HG02840 (cell line): ENCODE data around the gene PSMC5.

Experiments used
- ATAC-seq: cut with Tn5 transposase; IDR thresholded peaks from one replicate; pipeline ENCODE4 v1.9.1; 2021; ENCODE audit warnings: mild to moderate bottlenecking, moderate library complexity, moderate number of reproducible peaks; ENCODE audit not compliant: unreplicated experiment, low FRiP score

The PSMC5 gene

DNA sequence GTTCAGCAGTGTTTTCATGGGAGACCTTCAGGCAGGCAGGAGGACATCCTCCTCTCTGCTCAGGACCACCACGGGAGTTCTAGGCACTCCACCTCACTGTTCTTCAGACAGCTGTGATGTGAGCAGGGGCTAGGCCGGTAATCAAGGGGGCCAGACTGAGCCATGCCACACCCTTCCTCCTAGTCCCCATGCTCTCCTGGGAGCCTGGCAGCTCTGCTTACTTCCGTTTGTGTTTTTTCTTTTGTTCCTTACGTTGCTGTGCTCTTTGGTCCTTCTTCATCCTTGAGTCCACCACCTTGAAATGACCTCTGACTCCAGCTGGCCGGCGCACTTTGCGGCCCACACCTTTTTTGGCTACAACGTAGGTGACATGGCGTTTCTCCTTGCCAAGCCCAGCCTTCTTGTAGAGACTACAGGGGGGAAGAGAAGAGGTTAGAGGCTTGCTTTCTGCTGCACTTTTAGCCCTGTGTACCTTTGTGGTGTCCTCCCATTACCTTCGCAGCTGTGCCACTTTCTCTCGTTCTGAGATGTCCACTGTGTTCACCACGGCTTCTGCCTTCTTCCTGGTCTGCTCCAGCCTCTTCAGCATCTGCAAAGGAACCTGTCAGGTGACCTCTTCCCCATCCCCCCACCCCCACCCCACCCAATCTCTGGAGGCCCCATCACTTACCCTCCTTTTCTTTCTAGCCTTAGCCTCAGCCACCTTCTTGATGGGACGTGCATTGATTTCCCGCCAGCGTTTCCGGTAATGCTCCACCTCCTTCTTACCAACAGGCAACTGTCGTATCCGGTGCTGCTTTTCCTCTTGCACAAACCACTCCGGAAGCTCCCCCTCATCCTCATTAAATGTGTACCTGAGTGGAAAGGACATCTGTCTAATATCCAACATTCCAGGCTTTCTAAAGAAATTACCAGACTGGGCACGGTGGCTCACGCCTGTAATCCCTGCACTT, 7.4 kb upstream of the PSMC5 start:
- ATAC-seq: no peak

DNA sequence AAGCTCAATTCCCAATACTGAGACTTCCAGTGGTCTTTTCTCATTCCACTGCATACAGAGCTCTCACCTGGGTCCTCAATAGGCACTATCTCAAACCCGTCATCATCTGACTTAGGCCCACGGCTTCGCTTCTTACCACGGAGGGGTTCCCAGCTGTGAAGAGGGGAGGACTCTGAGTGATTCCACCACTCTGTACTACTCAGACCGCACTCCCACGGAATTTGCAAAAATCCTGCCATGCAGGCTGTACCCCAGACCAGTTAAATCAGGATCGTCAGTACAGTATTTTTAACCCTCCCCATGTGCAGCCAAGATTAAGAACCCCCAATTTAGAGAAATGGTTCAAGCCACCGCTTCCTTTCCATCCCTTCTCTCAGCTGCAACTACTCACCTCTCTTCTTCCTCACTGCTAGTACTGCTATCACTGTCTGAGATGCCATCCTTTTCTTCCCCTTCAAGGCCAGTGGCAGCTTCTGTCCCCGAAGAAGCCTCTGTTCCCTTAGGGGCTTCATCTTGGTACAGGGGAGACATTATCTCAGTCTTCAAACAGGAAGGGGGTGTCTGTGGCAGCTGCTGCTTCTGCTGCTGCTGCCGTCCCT, 6.2 kb upstream of the PSMC5 start:
- no peak for ATAC-seq

DNA sequence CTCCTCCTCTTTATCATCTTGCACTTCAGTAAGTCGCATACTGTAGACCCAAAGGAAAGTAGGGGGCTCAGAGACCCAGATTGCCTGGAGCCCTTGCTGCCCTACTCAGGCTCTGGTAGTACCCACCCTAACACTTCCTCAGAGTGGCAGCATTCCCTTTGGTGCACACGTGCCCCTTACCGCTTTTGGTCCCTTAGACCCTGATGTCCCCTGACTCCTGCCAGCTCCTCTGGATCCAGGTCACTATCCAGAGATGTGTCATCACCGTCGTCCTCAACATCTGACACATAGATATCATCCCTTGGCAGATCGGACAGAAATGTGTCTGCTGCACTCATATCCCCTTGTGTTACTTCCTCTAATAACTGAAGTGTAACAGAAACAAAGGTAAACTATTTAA, 5.4 kb upstream of the PSMC5 start:
- no peak for ATAC-seq

DNA sequence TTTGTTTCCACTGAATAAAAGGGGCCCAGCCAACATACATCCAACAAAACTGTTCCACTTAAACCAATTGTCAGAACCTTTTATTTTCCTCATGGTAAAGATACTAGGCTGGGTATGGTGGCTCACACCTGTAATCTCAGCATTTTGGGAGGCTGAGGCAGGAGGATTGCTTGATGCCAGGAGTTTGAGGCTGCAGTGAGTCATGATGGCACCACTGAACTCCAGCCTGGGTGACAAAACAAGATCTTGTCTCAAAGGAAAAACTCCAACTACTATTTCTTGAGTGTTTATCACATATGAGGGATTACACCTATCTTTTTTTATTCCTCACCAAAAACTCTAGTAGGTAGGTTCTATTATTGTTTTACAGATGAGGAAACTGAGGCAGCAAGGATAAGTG, 4.7 kb upstream of the PSMC5 start:
- ATAC-seq: no peak

DNA sequence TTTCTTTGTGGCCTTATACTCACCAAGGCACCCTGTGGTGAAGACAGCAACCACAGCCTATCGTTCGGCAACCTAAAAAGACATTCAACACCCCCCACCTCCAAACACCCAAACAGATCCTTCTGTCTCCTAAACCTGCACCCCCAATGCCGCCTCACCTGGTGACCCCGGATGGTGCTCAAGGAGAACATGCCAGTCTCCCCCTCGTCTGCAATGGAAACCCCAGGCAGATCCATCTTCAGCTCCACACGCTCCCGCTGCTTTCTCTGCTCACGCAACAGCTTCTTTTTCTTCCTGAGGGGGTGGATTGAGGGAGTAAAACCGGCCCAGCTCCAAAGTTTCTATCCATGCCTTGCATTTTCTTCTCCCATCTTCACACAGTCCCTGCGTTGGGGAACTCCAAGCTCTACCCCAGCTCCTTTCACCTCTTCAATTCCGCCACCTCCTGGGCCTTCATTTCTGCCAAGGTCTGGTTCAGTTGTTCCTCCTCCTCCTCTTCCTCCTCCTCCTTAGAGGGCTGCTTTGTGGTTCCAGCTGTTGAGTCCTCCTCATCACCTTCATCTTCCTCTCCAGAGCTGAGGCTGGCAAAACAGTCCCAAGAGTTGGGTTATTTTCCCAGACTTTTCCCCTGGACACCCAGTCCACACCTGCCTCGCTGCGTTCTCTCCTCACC, 3.4 kb upstream of the PSMC5 start:
- ATAC-seq: no peak

DNA sequence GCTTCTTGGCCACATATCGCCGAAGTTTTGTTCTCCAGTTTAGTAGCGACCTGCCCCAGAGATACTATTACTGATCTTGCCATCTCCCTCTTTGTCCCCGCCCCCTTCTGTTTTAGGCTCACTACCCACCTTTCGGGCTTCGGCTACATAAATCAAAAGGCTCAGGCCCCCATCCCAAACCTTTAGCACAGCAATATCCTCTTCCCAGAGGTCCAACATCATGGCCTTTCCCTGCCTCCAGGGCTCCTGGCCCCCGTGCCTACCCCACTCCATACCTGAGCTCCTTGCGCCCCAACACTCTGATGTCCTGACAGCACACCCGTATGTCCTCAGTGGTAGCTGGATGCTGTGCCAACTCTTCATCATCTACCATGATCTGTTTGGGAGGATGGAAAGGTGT, 2.9 kb upstream of the PSMC5 start:
- ATAC-seq: no peak

DNA sequence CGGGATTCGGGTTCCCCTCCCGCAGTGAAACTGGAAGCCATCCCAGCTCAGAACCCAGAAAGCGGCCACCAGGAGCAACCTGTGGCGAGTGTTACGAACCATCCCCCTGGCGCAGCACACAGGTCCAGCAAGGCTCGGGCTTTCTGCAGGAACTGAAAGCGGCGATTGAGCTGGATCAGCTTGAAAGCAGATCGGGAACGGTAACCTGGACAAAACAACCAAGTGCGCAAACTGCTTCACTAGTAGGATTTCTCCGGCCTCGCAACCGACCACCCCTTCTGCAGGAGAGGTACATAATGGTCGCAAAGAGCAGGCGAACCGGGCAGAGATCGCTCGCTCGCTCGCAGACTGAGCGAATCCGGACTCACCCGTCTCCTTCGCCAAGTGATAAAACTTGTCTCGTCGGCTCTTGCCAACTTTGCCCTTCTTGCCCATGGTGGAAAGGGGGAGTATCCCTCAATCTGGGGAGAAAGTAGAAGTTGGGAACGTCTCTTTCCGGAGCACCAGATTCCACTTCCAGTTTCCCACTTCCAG, 696 bp upstream of the PSMC5 start:
- peak; percentile 2 for ATAC-seq

DNA sequence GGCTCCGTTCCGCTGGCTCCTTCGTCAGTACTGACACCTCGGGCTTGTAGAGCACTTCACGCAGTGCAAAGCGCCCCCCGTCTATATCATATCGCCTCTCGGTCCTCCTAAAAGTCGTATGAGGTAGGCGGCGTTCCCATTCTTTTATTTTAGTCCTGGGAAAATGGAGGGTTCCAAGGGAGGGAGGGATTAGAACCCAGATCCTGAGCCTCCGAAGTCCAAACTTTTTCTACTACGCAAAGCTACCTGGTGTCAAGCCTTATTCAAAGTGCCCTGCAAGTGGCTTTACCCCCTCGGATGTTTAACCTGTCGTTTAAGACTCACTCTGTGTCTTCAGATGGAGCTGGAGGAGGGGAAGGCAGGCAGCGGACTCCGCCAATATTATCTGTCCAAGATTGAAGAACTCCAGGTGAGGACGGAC, 580 bp downstream of the PSMC5 start:
- no peak for ATAC-seq

DNA sequence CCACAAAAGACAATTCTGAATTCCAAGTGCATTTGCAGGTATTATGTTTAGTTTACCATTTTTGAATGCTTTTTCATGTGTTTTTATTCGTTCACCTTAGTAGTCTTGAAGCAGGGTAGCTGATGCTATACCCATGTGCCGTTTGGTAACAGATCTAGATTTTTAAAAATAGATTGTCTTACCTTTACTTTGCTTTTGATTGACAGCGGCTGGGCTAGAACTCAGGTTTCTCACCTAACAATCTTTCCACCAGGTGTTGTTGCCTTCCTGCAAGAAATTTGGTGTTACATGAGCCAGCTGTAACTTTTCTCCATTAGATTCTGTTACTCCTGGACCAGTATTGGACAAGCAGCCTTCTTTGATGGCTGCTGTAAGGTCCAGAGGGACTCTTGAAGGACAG, 1.7 kb downstream of the PSMC5 start:
- ATAC-seq: no peak

DNA sequence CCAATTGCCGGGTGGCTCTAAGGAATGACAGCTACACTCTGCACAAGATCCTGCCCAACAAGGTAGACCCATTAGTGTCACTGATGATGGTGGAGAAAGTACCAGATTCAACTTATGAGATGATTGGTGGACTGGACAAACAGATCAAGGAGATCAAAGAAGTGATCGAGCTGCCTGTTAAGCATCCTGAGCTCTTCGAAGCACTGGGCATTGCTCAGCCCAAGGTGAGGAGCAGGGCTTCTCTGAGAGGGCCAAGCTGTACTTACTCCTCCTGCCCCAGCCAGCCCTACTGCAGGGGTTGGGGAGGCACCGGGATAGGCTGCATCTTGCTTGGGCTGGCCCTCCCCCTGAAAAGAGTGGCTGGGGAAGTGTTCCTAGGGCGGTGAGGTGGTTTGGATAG, 3.0 kb downstream of the PSMC5 start:
- no peak for ATAC-seq

DNA sequence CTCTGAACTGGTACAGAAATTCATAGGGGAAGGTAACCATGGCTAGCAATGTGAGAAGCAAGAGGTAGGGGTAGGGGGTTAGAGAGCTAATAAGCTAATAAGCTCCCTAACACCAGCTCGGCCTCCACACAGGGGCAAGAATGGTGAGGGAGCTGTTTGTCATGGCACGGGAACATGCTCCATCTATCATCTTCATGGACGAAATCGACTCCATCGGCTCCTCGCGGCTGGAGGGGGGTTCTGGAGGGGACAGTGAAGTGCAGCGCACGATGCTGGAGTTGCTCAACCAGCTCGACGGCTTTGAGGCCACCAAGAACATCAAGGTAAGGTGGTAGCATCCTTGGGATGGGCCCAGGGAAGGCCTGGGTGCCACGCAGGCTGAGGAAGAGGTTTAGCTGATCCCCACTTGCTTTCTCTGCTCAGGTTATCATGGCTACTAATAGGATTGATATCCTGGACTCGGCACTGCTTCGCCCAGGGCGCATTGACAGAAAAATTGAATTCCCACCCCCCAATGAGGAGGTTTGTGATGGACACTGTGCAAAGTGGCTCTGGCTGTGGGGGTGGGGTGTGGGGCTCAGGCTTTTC, 3.8 kb downstream of the PSMC5 start:
- no peak for ATAC-seq

DNA sequence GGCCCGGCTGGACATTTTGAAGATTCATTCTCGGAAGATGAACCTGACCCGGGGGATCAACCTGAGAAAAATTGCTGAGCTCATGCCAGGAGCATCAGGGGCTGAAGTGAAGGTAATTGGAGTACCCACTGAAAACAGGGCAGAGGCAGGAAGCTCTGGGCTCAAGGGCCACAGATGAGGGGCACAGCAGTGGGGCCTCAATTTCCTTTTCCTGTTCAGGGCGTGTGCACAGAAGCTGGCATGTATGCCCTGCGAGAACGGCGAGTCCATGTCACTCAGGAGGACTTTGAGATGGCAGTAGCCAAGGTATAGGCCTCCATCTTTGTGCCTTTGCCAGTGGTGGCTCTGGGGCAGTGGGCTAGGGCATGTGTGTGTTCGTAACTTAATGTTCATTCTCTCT, 4.3 kb downstream of the PSMC5 start:
- ATAC-seq: no peak

DNA sequence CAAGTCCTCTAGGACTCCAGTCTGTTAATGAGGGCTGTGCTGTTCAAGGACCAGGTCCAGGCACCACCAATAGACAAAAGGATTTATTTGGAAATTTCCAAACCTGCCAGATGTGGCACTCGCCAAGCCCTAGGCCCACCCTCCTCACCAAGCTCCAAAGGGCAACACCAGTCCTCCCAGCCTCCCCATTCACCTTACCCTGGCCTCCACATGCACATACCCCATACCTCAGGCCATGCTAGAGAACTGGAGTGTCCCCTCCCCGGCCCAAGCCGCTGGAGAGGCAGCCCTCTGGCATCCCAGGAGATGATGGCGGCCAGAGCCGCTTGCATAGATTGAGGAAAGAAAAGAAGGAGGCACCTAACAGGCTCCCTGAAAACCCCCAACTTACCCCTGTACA, 4.8 kb downstream of the PSMC5 start:
- ATAC-seq: no peak

DNA sequence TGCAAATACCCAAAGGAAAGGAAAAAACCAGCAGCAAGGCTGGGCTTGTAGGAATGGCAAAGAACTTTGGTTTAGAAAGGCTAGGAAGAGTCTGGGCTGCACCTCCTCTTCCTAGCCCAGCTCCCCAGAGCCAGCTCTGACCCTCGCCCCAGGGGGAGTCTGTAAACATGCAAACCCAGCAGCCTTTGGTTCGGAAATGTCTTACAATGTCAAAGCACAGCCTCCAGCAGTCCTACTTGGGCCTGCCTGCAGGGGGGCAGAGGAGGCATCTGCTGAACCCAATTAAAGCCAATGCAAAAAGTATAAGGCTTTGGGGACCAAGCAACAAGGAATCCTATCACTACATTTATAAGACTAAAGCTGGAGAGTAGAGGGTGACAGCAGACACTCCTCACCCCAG, 5.2 kb downstream of the PSMC5 start:
- ATAC-seq: no peak

DNA sequence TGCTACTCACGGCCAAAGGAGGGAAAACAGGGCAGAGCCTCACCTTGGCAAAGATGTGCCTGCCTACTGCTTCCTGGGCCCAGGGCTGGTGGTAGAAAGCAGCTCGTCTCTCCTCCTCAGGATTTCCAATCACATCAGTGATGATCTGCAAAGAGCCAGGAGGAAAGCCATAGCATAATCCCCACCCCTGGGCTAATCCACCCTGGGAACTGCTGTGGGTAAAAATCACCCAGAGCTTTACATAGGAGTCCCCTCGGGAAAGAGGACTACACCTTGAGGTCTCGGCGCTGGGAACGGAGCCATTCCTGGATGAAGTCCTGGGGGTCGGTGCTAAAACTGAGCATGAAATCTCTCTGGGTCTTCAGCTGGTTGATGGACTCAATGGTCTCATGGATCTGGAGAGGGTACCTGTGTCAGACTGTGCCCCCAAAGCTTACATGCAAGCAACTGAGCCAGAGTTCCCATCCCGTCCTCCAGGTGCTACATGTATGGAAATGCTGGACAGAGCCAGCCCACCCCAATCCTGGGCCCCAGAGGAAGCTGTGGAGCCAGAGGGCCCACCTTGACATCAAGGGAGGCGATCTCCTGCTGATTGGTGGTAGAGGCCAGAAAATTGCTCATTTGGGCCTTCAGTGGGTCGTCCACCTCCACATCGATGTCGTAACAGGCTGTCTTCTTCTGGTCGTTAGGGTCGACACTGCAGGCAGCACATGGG, 6.0 kb downstream of the PSMC5 start:
- no peak for ATAC-seq

DNA sequence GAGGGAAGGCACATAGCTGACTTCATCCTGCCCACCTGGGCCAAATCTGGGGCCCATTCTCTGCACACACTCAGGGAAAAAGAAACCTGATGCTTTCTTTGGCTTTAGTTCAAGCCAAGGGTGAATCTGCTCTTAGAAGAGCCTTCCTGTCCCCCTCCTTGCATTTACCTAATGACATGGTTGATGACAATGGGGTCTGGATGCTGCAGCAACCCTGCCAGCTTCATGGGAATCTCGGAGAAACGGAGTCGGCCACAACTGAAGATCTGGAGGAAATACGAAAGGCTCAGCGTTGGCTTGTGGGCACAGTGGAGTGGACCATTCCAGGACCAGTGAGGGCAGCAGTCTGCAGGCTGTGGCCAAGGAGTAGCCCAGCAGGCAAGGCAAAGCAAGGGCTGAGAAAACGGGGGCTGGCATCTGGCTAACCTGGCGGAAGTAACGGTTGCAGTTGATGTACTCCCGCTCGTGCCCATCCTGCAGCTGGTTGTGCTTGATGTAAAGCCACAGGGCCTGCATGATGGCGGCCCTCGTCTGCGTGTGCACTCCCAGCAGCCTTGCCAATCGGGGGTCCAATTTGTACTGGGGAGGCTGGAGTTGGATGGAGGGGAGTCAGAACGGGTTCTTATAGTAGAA, 6.6 kb downstream of the PSMC5 start:
- ATAC-seq: no peak

DNA sequence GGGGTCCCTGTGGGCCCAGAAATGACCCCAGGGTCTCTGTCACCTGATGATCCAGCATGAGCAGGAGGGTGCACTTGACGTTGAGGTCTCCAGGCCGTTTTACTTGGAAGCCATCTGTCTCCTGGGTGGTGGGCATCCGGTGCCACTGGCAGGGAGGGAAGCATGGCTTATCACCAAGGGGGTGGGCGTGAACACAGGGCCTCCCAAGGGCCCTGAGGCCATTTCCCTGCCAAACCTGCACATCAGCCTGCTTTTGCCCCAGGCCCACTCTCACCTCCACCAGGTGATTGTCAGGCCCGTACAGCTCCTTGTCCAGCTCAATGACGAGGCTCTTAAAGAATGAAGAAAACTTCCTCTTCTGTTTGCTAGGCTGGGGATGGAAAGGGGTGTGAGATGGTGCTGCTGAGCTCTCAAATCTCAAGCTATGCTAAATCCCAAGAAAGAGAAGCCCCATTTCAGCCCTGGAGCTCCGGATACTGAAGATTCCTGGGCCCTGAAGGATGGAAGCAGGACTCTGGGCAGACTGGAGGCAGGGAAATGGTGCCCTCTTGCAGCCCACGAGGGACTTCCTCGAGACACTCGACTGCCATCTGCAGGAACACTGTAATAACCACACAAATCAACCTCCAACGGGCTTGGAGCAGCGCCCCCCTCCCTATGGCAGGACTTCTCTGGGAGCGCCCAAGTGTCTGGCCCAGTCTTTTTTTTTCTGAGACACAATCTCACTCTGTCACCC, 7.4 kb downstream of the PSMC5 start:
- ATAC-seq: no peak

DNA sequence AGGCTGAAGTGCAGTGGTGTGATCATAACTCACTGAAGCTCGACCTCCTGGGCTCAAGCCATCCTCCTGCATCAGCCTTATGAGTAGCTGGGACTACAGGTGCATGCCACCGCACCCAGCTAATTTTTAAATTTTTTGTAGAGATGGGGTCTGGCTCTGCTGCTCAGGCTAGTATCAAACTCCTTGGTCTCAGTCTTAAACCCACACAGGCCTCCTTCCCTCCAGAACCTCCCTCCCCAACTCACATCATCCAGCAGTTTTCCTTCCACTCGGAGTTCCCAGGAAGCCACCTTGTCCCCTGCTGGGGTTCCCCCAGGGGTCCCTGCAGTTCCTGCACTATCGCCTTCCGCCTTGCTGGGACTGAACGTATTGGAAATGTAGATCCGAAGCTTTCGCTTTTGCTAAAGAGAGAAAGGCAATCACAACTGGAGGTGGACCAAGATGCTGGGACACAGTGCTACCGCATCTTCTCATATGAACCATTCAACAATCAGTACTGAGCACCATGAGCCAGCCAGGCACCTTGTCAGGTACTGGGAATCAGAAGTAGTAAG, 8.0 kb downstream of the PSMC5 start:
- ATAC-seq: no peak

DNA sequence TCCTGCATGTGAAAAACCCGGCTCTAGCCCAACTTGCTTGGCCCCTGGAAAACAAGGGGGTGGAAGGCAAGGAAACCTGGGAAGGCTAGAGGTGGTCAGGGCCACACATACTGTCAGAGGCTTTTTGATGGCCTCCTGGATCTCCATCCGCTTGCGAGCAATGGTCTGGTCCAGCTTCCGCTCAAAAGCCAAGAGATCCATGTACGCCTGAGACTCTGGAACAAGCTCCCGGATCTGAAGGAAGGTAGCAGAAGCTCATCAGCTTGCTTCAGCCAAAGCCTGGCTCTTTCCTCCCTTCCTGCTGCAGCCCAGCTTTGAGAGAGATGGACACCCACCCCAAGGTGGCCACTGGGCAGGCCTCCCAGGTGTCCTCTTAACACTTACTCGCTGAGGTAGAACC, 9.6 kb downstream of the PSMC5 start:
- no peak for ATAC-seq
